Right lobe of liver (tissue), 4 donors: Measurements from ENCODE around the gene IFIT1.

Experiments used
- POLR2A ChIP-seq: fragments of 450-650 bp; IDR thresholded peaks from one replicate; pipeline ENCODE4 v1.6.1; 2017; ENCODE audit warnings: antibody characterized with exemption, mild to moderate bottlenecking
- TF ChIP-seq, protein P1 (sequence below), 4 donors: fragments of 200-600 bp in 3 of 4; fragments of 450-650 bp in 1 of 4; IDR thresholded peaks; one replicate each; pipeline versions ENCODE4 v1.5.1 to v1.8.0; 2016 to 2022; ENCODE audit warnings: antibody characterized with exemption in 4 of 4, mild to moderate bottlenecking in 2 of 4
- donor health status: DM: no; HTN: no; CAD: no.
- donor health status: DM: no; HTN: no; CAD: no.
- donor health status: DM: no; HTN: yes; CAD: no.

- TF ChIP-seq, protein P1, sequence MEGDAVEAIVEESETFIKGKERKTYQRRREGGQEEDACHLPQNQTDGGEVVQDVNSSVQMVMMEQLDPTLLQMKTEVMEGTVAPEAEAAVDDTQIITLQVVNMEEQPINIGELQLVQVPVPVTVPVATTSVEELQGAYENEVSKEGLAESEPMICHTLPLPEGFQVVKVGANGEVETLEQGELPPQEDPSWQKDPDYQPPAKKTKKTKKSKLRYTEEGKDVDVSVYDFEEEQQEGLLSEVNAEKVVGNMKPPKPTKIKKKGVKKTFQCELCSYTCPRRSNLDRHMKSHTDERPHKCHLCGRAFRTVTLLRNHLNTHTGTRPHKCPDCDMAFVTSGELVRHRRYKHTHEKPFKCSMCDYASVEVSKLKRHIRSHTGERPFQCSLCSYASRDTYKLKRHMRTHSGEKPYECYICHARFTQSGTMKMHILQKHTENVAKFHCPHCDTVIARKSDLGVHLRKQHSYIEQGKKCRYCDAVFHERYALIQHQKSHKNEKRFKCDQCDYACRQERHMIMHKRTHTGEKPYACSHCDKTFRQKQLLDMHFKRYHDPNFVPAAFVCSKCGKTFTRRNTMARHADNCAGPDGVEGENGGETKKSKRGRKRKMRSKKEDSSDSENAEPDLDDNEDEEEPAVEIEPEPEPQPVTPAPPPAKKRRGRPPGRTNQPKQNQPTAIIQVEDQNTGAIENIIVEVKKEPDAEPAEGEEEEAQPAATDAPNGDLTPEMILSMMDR (IDR thresholded peaks at IDR 0.05), result no peak
- TF ChIP-seq POLR2A, result no peak
These were observed 48.0 kb downstream of the IFIT1 start for GRCh38 chr10:89440226-89441009.
